SJCRH30 (cell line): ENCODE data around the gene RND3. TPM values are rescaled to one million over a fixed set of nuclear protein-coding genes. Genes with fewer than 3 reads are reported as not detected.

ENCODE experiments used
- DNase-seq, 2 experiments: peaks; one replicate each; pipeline ENCODE4 v3.0.0-alpha.2; 2015 to 2020
- H3K27ac ChIP-seq: fragments of 250-450 bp; sonication (Bioruptor Pico); 2 replicates; pipeline ENCODE4 v1.5.1; 2020; ENCODE audit warnings: mild to moderate bottlenecking, moderate library complexity
- H3K27me3 ChIP-seq: fragments of 250-450 bp; sonication (Bioruptor Pico); 2 replicates; pipeline ENCODE4 v1.5.1; 2020; ENCODE audit warnings: mild to moderate bottlenecking, moderate library complexity
- H3K36me3 ChIP-seq: fragments of 250-450 bp; sonication (Bioruptor Pico); 2 replicates; pipeline ENCODE4 v1.5.1; 2020; ENCODE audit warnings: mild to moderate bottlenecking, moderate library complexity
- H3K4me1 ChIP-seq: fragments of 250-450 bp; sonication (Bioruptor Pico); 2 replicates; pipeline ENCODE4 v1.5.1; 2020; ENCODE audit warnings: mild to moderate bottlenecking, moderate library complexity
- H3K4me3 ChIP-seq: fragments of 250-450 bp; sonication (Bioruptor Pico); 2 replicates; pipeline ENCODE4 v1.5.1; 2020; ENCODE audit warnings: mild to moderate bottlenecking, moderate library complexity
- H3K9me3 ChIP-seq: fragments of 250-450 bp; sonication (Bioruptor Pico); replicated peaks from 2 replicates; pipeline ENCODE4 v1.5.1; 2020; ENCODE audit warnings: mild to moderate bottlenecking, moderate library complexity
- total RNA-seq: library from RNA; depleted of rRNA; stranded (reverse); fragments of >200 nt; shearing (Covaris generic); gene quantifications from 2 replicates; pipeline ENCODE4 v1.2.3, GENCODE V29; 2014

RND3 gene
- total RNA-seq, 1 experiment from 2014 or later, result 43.4 TPM

- no peaks in the 10 kb centered on the region for H3K9me3 ChIP-seq
- no peaks in the 10 kb centered on the region for H3K36me3 ChIP-seq
- H3K27me3 ChIP-seq, result no peaks in the 10 kb centered on the region
- H3K27ac ChIP-seq, result no peak overlapping the region
- H3K4me1 ChIP-seq, result no peaks in the 10 kb centered on the region
- no peak overlapping the region for H3K4me3 ChIP-seq
- DNase-seq, result no peak
Observed at GRCh38 chr2:150450765-150451164, 36.7 kb downstream of the RND3 start.

GRCh38 chr2:150449856-150450255, 37.6 kb downstream of the RND3 start:
- Histone ChIP-seq H3K27me3 (no peaks in the 10 kb centered on the region), H3K9me3 (no peaks in the 10 kb centered on the region; the same call in 1 of the 2 replicates), H3K4me1 (no peaks in the 10 kb centered on the region), H3K4me3 (no peak overlapping the region), H3K36me3 (no peaks in the 10 kb centered on the region), H3K27ac (no peak overlapping the region)
- DNase-seq, result no peak

GRCh38 chr2:150445398-150445797, 42.1 kb downstream of the RND3 start:
- H3K4me1 ChIP-seq, result no peaks in the 10 kb centered on the region; the same call in 1 of the 2 replicates
- DNase-seq, result no peak
- H3K36me3 ChIP-seq, result no peaks in the 10 kb centered on the region
- no peak overlapping the region for H3K27ac ChIP-seq
- H3K27me3 ChIP-seq, result no peaks in the 10 kb centered on the region
- no peak overlapping the region for H3K4me3 ChIP-seq
- no peaks in the 10 kb centered on the region; the same call in 1 of the 2 replicates for H3K9me3 ChIP-seq

- Histone ChIP-seq H3K4me1 (no peaks in the 10 kb centered on the region; the same call in 1 of the 2 replicates), H3K27me3 (no peaks in the 10 kb centered on the region), H3K9me3 (no peaks in the 10 kb centered on the region; the same call in 1 of the 2 replicates), H3K4me3 (no peak overlapping the region), H3K27ac (no peak overlapping the region), H3K36me3 (no peaks in the 10 kb centered on the region)
- DNase-seq, result no peak
Observed at GRCh38 chr2:150442484-150442883, 45.0 kb downstream of the RND3 start.

GRCh38 chr2:150441784-150442183, 45.7 kb downstream of the RND3 start:
- no peaks in the 10 kb centered on the region for H3K36me3 ChIP-seq
- H3K9me3 ChIP-seq, result no peaks in the 10 kb centered on the region; the same call in 1 of the 2 replicates
- no peaks in the 10 kb centered on the region for H3K27me3 ChIP-seq
- DNase-seq, result no peak
- no peak overlapping the region for H3K4me3 ChIP-seq
- no peaks in the 10 kb centered on the region; the same call in 1 of the 2 replicates for H3K4me1 ChIP-seq
- no peak overlapping the region for H3K27ac ChIP-seq

GRCh38 chr2:150441226-150441625, 46.2 kb downstream of the RND3 start:
- H3K36me3 ChIP-seq, result no peaks in the 10 kb centered on the region
- no peak overlapping the region for H3K4me3 ChIP-seq
- no peak for DNase-seq
- no peaks in the 10 kb centered on the region; the same call in 1 of the 2 replicates for H3K4me1 ChIP-seq
- no peak overlapping the region for H3K27ac ChIP-seq
- no peaks in the 10 kb centered on the region for H3K27me3 ChIP-seq
- H3K9me3 ChIP-seq, result no peaks in the 10 kb centered on the region; the same call in 1 of the 2 replicates

GRCh38 chr2:150438654-150439053, 48.8 kb downstream of the RND3 start:
- DNase-seq, result no peak
- Histone ChIP-seq H3K36me3 (no peaks in the 10 kb centered on the region), H3K4me3 (no peak overlapping the region), H3K27ac (no peak overlapping the region), H3K4me1 (no peaks in the 10 kb centered on the region; the same call in 1 of the 2 replicates), H3K27me3 (no peaks in the 10 kb centered on the region), H3K9me3 (no peaks in the 10 kb centered on the region)

GRCh38 chr2:150438041-150438440, 49.4 kb downstream of the RND3 start:
- H3K27me3 ChIP-seq, result no peaks in the 10 kb centered on the region
- no peak overlapping the region for H3K4me3 ChIP-seq
- DNase-seq, result no peak

GRCh38 chr2:150432312-150432625, 55.2 kb downstream of the RND3 start:
- no peaks in the 10 kb centered on the region for H3K27me3 ChIP-seq
- DNase-seq, result no peak
- H3K9me3 ChIP-seq, result no peaks in the 10 kb centered on the region
- H3K4me3 ChIP-seq, result no peak overlapping the region
- H3K27ac ChIP-seq, result no peak overlapping the region
- no peaks in the 10 kb centered on the region for H3K36me3 ChIP-seq
- no peaks in the 10 kb centered on the region for H3K4me1 ChIP-seq

More at GRCh38 chr2:150438041-150438440, 49.4 kb downstream of the RND3 start:
- no peak overlapping the region for H3K27ac ChIP-seq
- no peaks in the 10 kb centered on the region for H3K9me3 ChIP-seq
- no peaks in the 10 kb centered on the region; the same call in 1 of the 2 replicates for H3K4me1 ChIP-seq
- H3K36me3 ChIP-seq, result no peaks in the 10 kb centered on the region

- Histone ChIP-seq H3K4me3 (no peak overlapping the region), H3K36me3 (no peaks in the 10 kb centered on the region), H3K4me1 (no peaks in the 10 kb centered on the region), H3K9me3 (no peaks in the 10 kb centered on the region), H3K27ac (no peak overlapping the region), H3K27me3 (no peaks in the 10 kb centered on the region)
- peak in 1 of 2 experiments; percentile 37 for DNase-seq
Observed at GRCh38 chr2:150431561-150432311, 55.7 kb downstream of the RND3 start.

- Histone ChIP-seq H3K4me3 (no peak overlapping the region), H3K36me3 (no peaks in the 10 kb centered on the region), H3K27ac (no peak overlapping the region), H3K4me1 (no peaks in the 10 kb centered on the region), H3K9me3 (no peaks in the 10 kb centered on the region), H3K27me3 (no peaks in the 10 kb centered on the region)
- no peak for DNase-seq
Observed at GRCh38 chr2:150429384-150429961, 58.0 kb downstream of the RND3 start.

- Histone ChIP-seq H3K27me3 (no peaks in the 10 kb centered on the region), H3K27ac (no peak overlapping the region)
Observed at GRCh38 chr2:150428641-150429040, 58.8 kb downstream of the RND3 start.

GRCh38 chr2:150427298-150427697, 60.2 kb downstream of the RND3 start:
- H3K36me3 ChIP-seq, result no peaks in the 10 kb centered on the region
- H3K9me3 ChIP-seq, result no peaks in the 10 kb centered on the region
- no peaks in the 10 kb centered on the region for H3K4me1 ChIP-seq
- H3K27ac ChIP-seq, result no peak overlapping the region
- no peaks in the 10 kb centered on the region for H3K27me3 ChIP-seq
- H3K4me3 ChIP-seq, result no peak overlapping the region
- DNase-seq, result no peak

More at GRCh38 chr2:150428641-150429040, 58.8 kb downstream of the RND3 start:
- H3K4me1 ChIP-seq, result no peaks in the 10 kb centered on the region
- H3K36me3 ChIP-seq, result no peaks in the 10 kb centered on the region
- H3K9me3 ChIP-seq, result no peaks in the 10 kb centered on the region
- DNase-seq, result no peak
- H3K4me3 ChIP-seq, result no peak overlapping the region

- H3K4me3 ChIP-seq, result no peak overlapping the region
- no peak overlapping the region for H3K27ac ChIP-seq
- H3K27me3 ChIP-seq, result no peaks in the 10 kb centered on the region
- no peaks in the 10 kb centered on the region for H3K4me1 ChIP-seq
- DNase-seq, result no peak
- H3K36me3 ChIP-seq, result no peaks in the 10 kb centered on the region
- no peaks in the 10 kb centered on the region for H3K9me3 ChIP-seq
Observed at GRCh38 chr2:150426724-150427123, 60.7 kb downstream of the RND3 start.

GRCh38 chr2:150426315-150426714, 61.2 kb downstream of the RND3 start:
- H3K36me3 ChIP-seq, result no peaks in the 10 kb centered on the region
- H3K27me3 ChIP-seq, result no peaks in the 10 kb centered on the region
- DNase-seq, result no peak
- H3K27ac ChIP-seq, result no peak overlapping the region
- H3K4me1 ChIP-seq, result no peaks in the 10 kb centered on the region
- H3K4me3 ChIP-seq, result no peak overlapping the region
- no peaks in the 10 kb centered on the region for H3K9me3 ChIP-seq
